Heart right ventricle (tissue), 16 donors: ENCODE results near the gene PNPLA2. TPM values are rescaled to one million over a fixed set of nuclear protein-coding genes. Genes with fewer than 3 reads are reported as not detected.

Source experiments
- ATAC-seq, 8 donors: fragments of 200-7000 bp; cut with Tn5 transposase; one replicate each; pipeline ENCODE4 v1.9.1; 2020; ENCODE audit warnings: mild to moderate bottlenecking in 8 of 8, moderate library complexity in 8 of 8, moderate number of reproducible peaks in 1 of 8
- DNase-seq, 2 donors: peaks; one replicate each; pipeline ENCODE4 v3.0.0-alpha.2; 2020
- H3K27ac ChIP-seq, 10 donors: fragments of 200-600 bp; sonication (generic) in 2 of 10; one replicate each; pipeline versions ENCODE4 v1.5.0 to v1.8.0; 2020 to 2022; ENCODE audit warnings: mild to moderate bottlenecking in 3 of 10
- H3K27me3 ChIP-seq, 7 donors: fragments of 200-600 bp; one replicate each; pipeline ENCODE4 v1.8.0; 2021 to 2022; ENCODE audit warnings: mild to moderate bottlenecking in 2 of 7
- H3K36me3 ChIP-seq, 9 donors: fragments of 200-600 bp; sonication (generic) in 1 of 9; one replicate each; pipeline versions ENCODE4 v1.5.0 to v1.8.0; 2020 to 2022; ENCODE audit warnings: mild to moderate bottlenecking in 2 of 9
- H3K4me1 ChIP-seq, 9 donors: fragments of 200-600 bp; sonication (generic) in 1 of 9; one replicate each; pipeline versions ENCODE4 v1.5.0 to v1.8.0; 2020 to 2022; ENCODE audit warnings: mild to moderate bottlenecking in 4 of 9
- H3K4me3 ChIP-seq, 10 donors: fragments of 200-600 bp; sonication (generic) in 2 of 10; one replicate each; pipeline versions ENCODE4 v1.5.0 to v1.8.0; 2020 to 2022; ENCODE audit warnings: mild to moderate bottlenecking in 7 of 10, moderate library complexity in 2 of 10
- H3K9me3 ChIP-seq, 11 donors: fragments of 200-600 bp in 10 of 11; sonication (generic) in 2 of 11; one replicate each; pipeline versions ENCODE4 v1.5.0 to v1.8.0; 2013 to 2022; ENCODE audit warnings: mild to moderate bottlenecking in 2 of 11, control low read depth in 1 of 11, moderate library complexity in 1 of 11
- CTCF ChIP-seq, 9 donors: fragments of 200-600 bp; sonication (generic) in 2 of 9; IDR thresholded peaks; one replicate each; pipeline versions ENCODE4 v1.5.0 to v1.8.0; 2021 to 2022; ENCODE audit warnings: antibody characterized with exemption in 9 of 9, mild to moderate bottlenecking in 5 of 9, moderate library complexity in 1 of 9
- WGBS, 2 donors: extraction: QIAGEN DNeasy Blood & Tissue Kit; methylation state at CpG; one replicate each; pipeline ENCODE4 v1.1.7; 2013; ENCODE audit warnings: inconsistent platforms in 1 of 2; 5-methylcytosine and 5-hydroxymethylcytosine counted together
- intact Hi-C, 10 donors: fragments of 100-400 bp; cut with DNase I; formaldehyde crosslinking; loops; one replicate each; pipeline versions ENCODE4 v1.11.1 to v1.14.2; 2022
- polyA plus RNA-seq, 2 donors: library from polyadenylated mRNA; stranded (reverse); fragments of 200-250 nt; gene quantifications; one replicate each; pipeline ENCODE4 v1.2.3, GENCODE V29; 2013
- total RNA-seq, 10 donors: library from RNA; stranded (reverse); fragmentation: NEBNext Ultra II Directional in 3 of 10; extraction: Animal tissue kit (Norgen Biotek cat#: 25700) in 3 of 10; gene quantifications; one replicate each; pipeline versions ENCODE4 v1.2.1 to v1.2.4, GENCODE V29; 2021 to 2023
- donor health status: Arrhythmogenic right ventricular cardiomyopathy.
- donor health status: ischemic (EF 13 %, LVEDD 7.1; RV severe dilation, severe dysfunction).
- donor health status: healthy with polysubstance abuse.
- donor health status: DM: no; HTN: yes; CAD: no.
- donor health status: DM: no; HTN: no; CAD: no.
- donor health status: ischemic (EF 25% LVEDD 6.9; RV normal size, moderate dysfunction).
- donor health status: ischemic (EF 25% LVEDD 5.7; RV mildly dilated, moderate dysfunction).
- donor health status: healthy.
- donor health status: DM: yes; HTN: yes; CAD: no.
- donor health status: Ischemic cardiomyopathy.
- donor health status: ischemic (EF 35%, LVEDD 5.7; RV mildly dilated, moderate dysfunction).
- donor health status: nonischemic (EF 11% LVEDD 7.7; RV severe dilation, severe dysfunction).
- donor health status: DM: yes; HTN: yes; CAD: no.
- donor health status: PGD.
- donor health status: ischemic (EF 29% LVEDD 5.4; RV normal size, mild dysfunction).
- donor health status: nonischemic (EF 23%, LVEDD 6.1; RV moderate dilation, normal function).

Gene PNPLA2
- total and polyA plus RNA-seq, 12 donors = 114 to 359 (median 247) TPM

- Histone ChIP-seq H3K9me3 (no peaks in the 10 kb centered on the region), H3K4me3 (no peak overlapping the region), H3K27ac (peak overlapping the region in 4 of 10 donors; percentile 0 to 44 (median 24)), H3K36me3 (peaks cover 0 to 56% (median 44%) of the 10 kb centered on the region in 9 donors), H3K27me3 (no peaks in the 10 kb centered on the region), H3K4me1 (peaks cover 21 to 88% (median 75%) of the 10 kb centered on the region in 9 donors)
- 87% methylated on average over 5 of the region's 5 CpGs for whole genome bisulfite sequencing, 2 donors
- ATAC-seq (no peak), DNase-seq (no peak)
- intact Hi-C loops = no loop called here
- TF ChIP-seq CTCF (IDR thresholded peaks at IDR 0.05) = no peak
Measured at GRCh38 chr11:839280-839623, 20.5 kb downstream of the PNPLA2 start.

GRCh38 chr11:839875-840617 is 21.3 kb downstream of the PNPLA2 start:
- ATAC-seq = no peak
- no peaks in the 10 kb centered on the region for H3K27me3 ChIP-seq
- H3K36me3 ChIP-seq = peaks cover 0 to 56% (median 44%) of the 10 kb centered on the region in 9 donors
- peak overlapping the region in 3 of 10 donors; percentile 10 to 36 (median 22) for H3K27ac ChIP-seq
- peak in 1 of 9 donors; percentile 25 for TF ChIP-seq CTCF (IDR thresholded peaks at IDR 0.05)
- no peak for DNase-seq
- H3K4me1 ChIP-seq = peaks cover 25 to 88% (median 73%) of the 10 kb centered on the region in 9 donors
- WGBS, 2 donors = 73 to 79% methylated on average over 25 of the region's 25 CpGs
- intact Hi-C loops = loop anchor here in 3 of 10 donors (5.0 kb wide), 1 partner anchor 33 kb away; the partner anchor contains the start of genes PIDD1 (in 3 of the 3) and RPLP2 (in 3 of the 3)
- no peaks in the 10 kb centered on the region for H3K9me3 ChIP-seq
- H3K4me3 ChIP-seq = peak overlapping the region in 2 of 10 donors; percentile 96 to 97

GRCh38 chr11:841981-842369 is 23.3 kb downstream of the PNPLA2 start:
- intact Hi-C loops = loop anchor here in 4 of 10 donors (2.0 to 5.0 kb wide), 2 partner anchors 33 to 35 kb away; partner anchors contain the start of genes RPLP2 (in 4 of the 4) and PIDD1 (in 3 of the 4)
- H3K27ac ChIP-seq = peak overlapping the region; percentile 94 to 100 (median 97)
- no peaks in the 10 kb centered on the region for H3K27me3 ChIP-seq
- ATAC-seq (peak in 3 of 8 donors; percentile 0 to 1 (median 1)), DNase-seq (no peak)
- H3K36me3 ChIP-seq = peaks cover 0 to 42% (median 35%) of the 10 kb centered on the region in 9 donors
- no peaks in the 10 kb centered on the region for H3K9me3 ChIP-seq
- H3K4me1 ChIP-seq = peaks cover 32 to 89% (median 72%) of the 10 kb centered on the region in 9 donors
- 0 to 1% methylated on average over 26 to 27 of the region's 27 CpGs for WGBS, 2 donors
- no peak for TF ChIP-seq CTCF (IDR thresholded peaks at IDR 0.05)
- peak overlapping the region; percentile 71 to 100 (median 96) for H3K4me3 ChIP-seq

GRCh38 chr11:842370-843002 is 23.8 kb downstream of the PNPLA2 start, which contains the start of the genes POLR2L and TSPAN4:
TSS of gene POLR2L (minus strand) at chr11:842529. CDS start at chr11:842508, 21 bp downstream.
TSS of gene TSPAN4 (plus strand) at chr11:842852. CDS start at chr11:850305, 7,453 bp downstream.
- Histone ChIP-seq H3K27ac (peak within 1 kb of the TSS; percentile 94 to 100 (median 97)), H3K36me3 (peaks cover 0 to 41% (median 30%) of the 10 kb centered on the region in 9 donors), H3K27me3 (no peaks in the 10 kb centered on the region), H3K4me1 (peaks cover 32 to 87% (median 67%) of the 10 kb centered on the region in 9 donors), H3K4me3 (peak within 1 kb of the TSS; percentile 71 to 100 (median 96)), H3K9me3 (no peaks in the 10 kb centered on the region)
- intact Hi-C loops = loop anchor here in 4 of 10 donors (2.0 to 5.0 kb wide), 2 partner anchors 34 to 35 kb away; partner anchors contain the start of genes RPLP2 (in 4 of the 4) and PIDD1 (in 3 of the 4)
- no peak for TF ChIP-seq CTCF (IDR thresholded peaks at IDR 0.05)
- WGBS, 2 donors = 1% methylated on average over 74 to 87 of the region's 87 CpGs
- ATAC-seq (peak in 7 of 8 donors; percentile 18 to 58 (median 48)), DNase-seq (peak; percentile 91 to 92)
